GM12872 (cell line): ENCODE results near the gene ARR3.

ENCODE experiments used
- TF ChIP-seq, protein P1 (sequence below): IDR thresholded peaks from 3 replicates; pipeline ENCODE4 v1.5.1; 2011; ENCODE audit warnings: low read depth, mild to moderate bottlenecking, low read length, moderate library complexity; ENCODE audit not compliant: insufficient read depth

ARR3 gene

GRCh38 chrX:70241501-70241900 is 26.6 kb upstream of the ARR3 start:
- TF ChIP-seq, protein P1, sequence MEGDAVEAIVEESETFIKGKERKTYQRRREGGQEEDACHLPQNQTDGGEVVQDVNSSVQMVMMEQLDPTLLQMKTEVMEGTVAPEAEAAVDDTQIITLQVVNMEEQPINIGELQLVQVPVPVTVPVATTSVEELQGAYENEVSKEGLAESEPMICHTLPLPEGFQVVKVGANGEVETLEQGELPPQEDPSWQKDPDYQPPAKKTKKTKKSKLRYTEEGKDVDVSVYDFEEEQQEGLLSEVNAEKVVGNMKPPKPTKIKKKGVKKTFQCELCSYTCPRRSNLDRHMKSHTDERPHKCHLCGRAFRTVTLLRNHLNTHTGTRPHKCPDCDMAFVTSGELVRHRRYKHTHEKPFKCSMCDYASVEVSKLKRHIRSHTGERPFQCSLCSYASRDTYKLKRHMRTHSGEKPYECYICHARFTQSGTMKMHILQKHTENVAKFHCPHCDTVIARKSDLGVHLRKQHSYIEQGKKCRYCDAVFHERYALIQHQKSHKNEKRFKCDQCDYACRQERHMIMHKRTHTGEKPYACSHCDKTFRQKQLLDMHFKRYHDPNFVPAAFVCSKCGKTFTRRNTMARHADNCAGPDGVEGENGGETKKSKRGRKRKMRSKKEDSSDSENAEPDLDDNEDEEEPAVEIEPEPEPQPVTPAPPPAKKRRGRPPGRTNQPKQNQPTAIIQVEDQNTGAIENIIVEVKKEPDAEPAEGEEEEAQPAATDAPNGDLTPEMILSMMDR, result no peak

DNA sequence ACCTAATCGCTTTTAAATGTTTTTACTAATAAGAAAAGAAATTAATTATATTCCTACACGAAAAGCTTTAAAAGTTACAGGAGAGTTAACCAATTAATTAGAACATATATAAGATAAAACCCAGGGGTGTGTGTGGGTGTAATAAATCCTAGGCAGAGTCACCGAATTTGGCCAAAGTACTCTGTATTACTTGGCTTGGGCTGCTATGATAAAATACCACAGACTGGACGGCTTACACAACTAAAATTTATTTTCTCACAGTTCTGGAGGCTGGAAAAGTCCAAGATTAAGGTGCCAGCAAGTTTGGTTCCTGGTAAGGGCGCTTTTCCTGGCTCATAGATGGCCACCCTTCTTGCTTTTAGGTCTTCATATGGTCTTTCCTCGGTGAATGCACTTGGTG is 23.3 kb upstream of the ARR3 start:
- TF ChIP-seq, protein P1, result no peak

GRCh38 chrX:70247252-70247651 is 20.9 kb upstream of the ARR3 start:
- TF ChIP-seq, protein P1, result no peak

- TF ChIP-seq, protein P1, result no peak
These were observed 15.6 kb upstream of the ARR3 start for GRCh38 chrX:70252491-70252890.

- TF ChIP-seq, protein P1, result no peak
These were observed 14.6 kb upstream of the ARR3 start for GRCh38 chrX:70253377-70254062.

DNA sequence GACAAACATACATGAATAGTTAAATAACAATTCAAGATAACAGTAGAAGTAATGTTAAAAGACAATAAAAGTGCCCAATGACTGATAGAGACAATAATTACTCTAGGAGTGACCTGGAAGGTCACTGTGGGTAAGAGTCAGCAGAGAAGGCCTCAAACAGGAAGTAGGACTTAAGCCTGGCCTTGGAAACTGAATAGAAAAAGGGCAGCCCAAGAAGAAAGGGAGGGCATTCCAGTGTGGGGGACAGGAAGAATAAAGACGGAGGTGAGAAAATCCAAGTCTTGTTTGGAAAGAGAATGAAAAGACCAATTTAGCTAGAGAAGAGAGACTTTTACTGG is 14.1 kb upstream of the ARR3 start:
- TF ChIP-seq, protein P1, result no peak

DNA sequence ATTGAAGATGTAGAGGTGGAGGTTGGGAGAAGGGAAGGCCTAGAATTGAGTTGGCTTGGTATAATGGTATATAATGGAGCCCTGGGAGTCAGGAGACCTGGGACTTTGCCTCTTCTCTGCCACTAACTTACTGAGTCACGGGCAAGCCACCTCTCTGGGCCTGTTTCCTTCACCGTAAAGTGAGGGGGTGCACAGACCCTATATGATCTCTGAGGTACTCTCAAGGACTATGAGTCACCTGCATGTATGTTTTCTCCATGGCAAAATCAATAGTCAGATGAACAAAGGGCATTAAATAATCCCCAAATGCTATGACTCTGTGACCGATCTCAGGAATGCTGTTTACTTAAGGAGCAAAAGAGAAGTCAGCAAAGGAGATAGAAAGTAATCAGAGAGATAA is 13.2 kb upstream of the ARR3 start:
- TF ChIP-seq, protein P1, result no peak
